ENCODE measurements around the gene GPR153. TPM values are rescaled to one million over a fixed set of nuclear protein-coding genes. Genes with fewer than 3 reads are reported as not detected.
"Not testable (repeated sequence)": the region's sequence is repeated elsewhere in the genome, so short reads cannot be mapped to it uniquely, and the experiment has no call there.

GPR153 gene
- 11.8 and 12.6 TPM in 2 replicates for total RNA-seq (2014; rRNA removed; shearing (Covaris generic))

DNA sequence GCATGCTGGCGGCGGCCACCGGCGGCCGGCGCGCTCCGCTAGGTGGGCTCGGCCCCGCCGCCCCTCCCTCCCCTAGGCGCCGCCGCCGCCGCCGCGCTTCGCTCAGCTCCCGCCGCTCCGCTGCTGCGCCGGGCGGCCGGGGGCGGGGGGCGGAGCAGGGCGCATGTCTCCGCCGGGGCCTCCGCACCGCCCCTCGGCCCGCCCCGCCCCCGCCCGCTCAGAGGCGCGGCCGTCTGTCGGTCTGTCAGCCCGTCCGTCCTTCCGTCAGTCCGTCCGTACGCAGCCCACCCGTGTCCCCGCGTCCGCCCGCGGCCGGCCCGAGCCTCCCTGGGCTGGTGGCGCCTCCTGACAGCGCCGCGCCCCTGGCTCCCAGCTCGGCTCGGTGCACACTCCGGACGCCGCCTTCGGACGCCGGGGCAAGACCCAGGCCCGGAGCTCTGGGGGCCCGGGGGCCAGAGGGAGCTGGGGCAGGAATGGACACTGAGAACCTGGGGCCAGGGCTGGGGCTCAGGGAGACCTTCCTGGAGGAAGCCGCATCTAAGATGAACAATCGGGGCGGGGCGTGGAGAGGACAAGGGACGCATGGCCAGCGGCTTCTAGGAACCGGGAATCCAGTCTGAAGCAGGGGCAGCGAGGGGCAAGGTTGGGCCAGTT is at the start of gene GPR153:
TSS of gene GPR153 (minus strand) at position 138 of the 654 bp plus-strand sequence. CDS start 6,193 bp downstream, outside the sequence.
- DNase-seq (ENCODE audit: low read depth) = peak; percentile 55

DNA sequence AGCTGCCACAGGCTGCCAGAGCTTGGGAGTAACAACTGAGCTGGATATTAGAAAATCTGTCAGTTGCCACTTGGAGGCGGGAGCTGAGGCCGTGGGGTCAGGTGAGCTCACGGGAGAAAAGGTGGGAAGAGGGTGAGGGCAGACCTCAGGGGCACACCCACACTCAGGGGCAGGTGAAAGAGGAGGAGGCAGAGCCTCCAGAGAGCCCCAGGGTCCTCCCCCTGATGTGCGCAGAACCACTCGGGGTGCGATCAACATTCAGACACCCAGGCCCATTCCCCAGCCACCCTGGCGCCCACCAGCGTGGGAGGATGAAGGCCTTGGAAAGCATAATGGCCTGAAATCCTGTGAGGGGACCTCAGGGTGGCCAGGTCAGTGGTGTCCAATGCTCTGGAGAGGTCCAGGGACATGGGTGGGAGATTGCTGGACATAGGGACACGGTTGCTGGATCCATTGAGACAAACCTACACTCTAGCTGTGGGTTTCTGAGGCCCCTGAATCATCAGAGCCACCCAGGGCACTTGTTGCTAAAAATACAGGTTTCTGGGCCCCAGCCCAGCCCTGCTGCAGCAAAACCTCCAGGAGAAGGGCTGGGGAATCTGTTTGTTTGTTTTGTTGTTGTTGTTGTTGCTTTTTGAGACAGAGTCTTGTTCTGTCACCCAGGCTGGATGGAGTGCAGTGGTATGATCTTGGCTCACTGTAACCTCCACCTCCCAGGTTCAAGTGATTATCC is 49.4 kb upstream of the GPR153 start:
- DNase-seq (ENCODE audit: low read depth) = no peak

DNA sequence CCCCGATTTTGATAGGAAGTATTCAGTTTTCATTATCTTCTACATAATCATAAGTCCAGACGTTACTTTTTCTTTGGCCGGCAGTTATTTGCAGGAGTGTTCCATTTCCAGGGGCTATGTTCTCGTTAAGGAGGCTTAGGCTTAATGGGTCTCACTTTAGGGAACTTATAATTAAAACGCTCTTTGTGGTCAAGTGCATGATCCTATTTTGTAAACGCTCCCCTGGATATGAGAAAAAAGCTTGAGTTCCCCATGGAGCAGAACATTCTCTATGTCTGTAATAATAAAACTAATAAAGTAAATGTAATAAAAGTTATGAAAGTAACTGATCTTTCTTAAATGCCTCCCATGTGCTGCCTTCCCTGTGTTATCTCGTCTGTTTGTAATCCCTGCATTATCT is 48.7 kb upstream of the GPR153 start:
- DNase-seq (ENCODE audit: low read depth) = no peak

DNA sequence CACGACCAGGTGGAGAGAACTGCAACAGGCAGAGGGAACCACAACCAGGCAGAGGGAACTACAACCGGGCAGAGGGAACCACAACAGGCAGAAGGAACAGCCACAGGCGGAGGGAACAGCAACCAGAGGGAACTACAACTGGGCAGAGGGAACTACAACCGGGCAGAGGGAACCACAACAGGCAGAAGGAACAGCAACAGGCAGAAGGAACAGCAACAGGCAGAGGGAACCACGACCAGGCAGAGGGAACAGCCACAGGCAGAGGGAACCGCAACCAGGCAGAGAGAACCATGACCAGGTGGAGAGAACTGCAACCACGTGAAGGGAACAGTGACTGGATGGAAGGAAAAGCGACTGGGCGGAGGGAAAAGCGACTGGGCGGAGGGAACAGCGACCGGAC is 47.6 kb upstream of the GPR153 start:
- DNase-seq (ENCODE audit: low read depth) = no peak

DNA sequence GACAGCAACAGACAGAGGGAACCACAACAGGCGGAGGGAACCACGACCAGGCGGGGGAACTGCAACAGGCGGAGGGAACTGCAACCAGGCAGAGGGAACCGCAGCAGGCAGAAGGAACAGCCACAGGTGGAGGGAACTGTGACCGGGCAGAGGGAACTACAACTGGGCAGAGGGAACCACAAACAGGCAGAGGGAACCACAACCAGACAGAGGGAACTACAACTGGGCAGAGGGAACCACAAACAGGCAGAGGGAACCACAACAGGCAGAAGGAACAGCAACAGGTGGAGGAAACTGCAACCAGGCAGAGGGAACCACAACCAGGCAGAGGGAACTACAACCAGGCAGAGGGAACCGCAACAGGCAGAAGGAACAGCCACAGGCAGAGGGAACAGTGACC is 46.8 kb upstream of the GPR153 start:
- DNase-seq (ENCODE audit: low read depth) = not testable (repeated sequence)

DNA sequence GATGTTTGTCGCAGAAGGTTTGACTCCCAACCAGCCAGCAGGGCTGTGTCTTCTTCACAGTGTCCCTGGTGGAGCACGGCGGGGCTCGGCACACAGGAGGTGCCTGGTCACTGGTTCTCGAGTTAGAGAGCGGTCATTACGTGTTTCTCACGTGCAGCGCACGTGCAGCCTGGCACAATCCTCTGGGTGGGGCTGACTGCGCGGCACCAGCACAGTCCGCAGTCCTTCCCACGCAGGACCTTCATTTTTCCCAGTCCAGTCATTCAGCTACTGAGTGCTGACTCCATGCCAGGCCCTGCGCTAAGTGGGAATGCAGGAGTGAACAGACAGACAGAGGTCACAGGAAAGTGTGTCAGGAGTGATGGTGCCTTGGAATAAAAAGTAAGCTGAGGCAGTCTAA is 46.2 kb upstream of the GPR153 start:
- DNase-seq (ENCODE audit: low read depth) = no peak

DNA sequence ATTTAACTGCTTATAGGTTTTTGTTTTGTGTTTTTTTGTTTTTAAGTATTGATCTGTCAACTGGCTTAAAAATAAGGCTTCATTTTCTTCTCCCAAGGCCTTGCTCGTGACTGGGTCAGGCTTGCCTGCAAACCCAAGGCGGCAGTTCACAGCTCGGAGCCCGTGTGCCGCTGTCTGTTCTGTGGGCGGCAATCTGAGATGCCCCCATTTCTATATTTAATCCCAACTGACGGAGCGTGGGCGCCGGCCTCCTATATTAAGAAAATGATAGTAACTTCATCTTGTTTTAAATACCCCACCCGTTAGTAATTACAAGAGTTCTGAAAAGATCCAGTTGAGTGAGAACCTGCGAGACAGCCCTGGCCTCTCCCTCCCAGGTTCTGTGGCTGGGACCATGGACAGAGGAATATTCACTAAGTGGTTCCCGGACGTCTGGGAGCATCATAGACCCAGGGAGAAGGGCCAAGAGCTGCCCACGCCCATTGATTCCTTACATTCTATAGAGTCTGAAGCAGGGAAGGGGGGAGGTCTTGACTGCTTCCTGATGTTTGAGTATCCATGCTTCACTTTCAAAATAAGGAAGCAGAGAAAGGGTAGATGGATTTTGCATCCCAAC is 42.6 kb upstream of the GPR153 start:
- DNase-seq (ENCODE audit: low read depth) = no peak

DNA sequence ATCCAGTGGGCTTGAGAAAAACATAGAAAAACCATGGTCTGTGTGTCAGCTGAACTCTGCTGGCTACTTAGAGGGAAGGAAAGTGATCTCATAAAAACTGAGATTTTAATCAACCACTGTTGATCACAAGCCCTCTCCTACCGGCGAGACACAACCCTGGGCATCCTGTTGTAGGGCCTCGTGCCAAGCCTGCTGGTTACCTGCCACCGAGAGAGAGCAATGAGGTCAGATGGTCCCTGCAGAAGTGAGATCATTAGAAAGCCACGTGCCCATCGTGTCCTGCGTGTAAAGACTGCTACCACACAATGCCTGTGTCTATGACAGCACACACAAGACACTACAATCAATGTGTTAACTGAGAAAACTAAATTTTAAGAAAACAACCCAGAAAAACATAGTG is 41.7 kb upstream of the GPR153 start:
- DNase-seq (ENCODE audit: low read depth) = peak; percentile 12

DNA sequence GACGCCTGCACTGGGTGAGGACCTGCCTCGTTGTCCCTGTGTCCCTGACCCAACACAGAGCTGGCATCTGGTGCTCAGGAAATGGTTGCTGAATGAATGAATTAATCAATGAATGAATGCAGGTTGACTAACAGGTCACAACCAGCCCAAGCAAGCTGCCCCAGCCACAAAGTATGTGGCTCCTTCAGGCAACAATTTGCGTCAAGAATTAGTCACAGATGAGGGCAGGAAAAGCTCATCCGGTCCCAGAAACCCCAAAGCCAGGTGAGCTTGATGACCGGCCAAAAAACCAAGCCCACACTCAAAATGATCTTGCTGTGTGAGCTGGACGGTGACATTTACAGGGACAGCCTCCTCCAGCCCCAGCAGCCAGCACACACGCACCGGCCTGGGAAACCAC is 40.6 kb upstream of the GPR153 start:
- peak; percentile 93 for DNase-seq (ENCODE audit: low read depth)

DNA sequence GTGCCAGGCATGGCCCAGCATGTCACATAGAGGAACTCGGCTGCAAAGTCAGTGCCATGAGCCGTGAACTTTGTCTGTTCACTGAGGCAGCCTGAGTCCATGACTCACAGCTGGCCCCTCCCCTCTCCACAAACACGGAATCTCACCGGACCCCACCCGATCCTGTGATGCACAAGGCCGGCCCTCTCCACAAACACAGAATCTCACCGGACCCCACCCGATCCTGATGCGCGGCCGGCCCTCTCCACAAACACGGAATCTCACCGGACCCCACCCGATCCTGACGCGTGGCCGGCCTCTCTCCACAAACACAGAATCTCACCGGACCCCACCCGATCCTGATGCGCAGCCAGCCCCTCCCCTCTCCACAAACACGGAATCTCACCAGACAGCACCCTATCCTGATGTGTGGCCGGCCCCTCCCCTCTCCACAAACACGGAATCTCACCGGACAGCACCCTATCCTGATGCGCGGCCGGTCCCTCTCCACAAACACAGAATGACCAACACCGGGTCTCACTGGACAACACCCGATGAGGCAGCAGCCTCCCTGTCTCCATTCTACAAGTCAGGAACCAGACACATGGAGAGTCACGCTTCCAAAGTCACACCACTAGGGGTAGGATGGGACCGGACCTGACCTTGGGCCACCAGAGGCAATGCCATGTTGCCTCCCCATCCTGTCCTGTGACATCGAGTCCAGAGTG is 39.6 kb upstream of the GPR153 start:
- DNase-seq (ENCODE audit: low read depth) = peak; percentile 27

DNA sequence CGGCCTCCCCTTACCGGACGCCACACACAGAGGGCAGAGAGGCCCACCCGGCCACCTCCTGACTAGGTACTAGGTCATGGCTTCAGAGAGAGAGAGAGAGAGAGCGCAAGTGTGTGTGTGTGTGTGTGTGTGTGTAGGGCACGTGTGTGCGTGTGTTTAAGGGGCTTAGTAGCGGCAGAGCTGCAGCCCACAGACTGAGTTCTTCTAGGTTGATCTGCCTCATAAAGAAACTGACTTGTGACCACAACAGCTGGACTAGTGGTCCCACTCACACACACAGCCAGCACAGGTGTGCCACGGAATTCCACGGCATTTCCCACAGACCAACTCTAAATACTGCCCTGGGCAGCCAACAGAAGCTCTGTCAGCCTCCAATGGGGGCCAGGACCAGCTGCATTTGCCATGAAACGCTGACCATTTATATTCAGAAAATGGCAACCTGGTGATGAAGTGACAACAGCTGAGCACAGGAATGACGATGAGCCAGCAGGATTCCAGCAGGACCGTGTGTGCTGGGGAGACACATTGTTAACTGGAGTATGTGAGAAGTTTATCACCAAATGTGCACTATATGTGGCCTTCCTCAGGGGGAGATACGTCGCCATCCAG is 38.8 kb upstream of the GPR153 start:
- DNase-seq (ENCODE audit: low read depth) = no peak

DNA sequence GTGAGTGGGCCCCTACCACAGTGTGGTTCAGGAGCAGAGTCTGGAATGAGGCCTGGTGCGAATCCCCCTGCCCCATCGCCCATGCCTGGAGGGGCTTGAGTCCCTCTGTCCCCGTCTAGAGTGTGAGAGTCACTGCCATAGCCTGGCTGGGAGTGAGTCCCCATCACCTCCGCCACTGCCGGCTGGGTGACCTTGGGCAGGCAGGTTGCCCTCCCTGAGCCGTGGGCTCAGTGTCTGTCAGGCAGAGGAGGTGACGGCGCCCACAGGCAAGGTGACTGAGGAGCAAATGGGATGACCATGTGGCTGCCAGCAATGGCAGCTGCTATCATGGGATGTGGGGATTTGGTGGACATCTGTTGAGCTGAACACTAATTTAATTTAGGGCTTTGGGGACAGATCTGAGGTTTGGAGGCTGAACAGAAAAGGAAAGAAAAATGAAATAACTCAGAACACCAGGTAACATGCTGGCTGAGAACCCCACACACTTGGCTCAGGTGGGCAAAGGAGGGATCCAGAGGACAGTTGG is 38.1 kb upstream of the GPR153 start:
- no peak for DNase-seq (ENCODE audit: low read depth)

DNA sequence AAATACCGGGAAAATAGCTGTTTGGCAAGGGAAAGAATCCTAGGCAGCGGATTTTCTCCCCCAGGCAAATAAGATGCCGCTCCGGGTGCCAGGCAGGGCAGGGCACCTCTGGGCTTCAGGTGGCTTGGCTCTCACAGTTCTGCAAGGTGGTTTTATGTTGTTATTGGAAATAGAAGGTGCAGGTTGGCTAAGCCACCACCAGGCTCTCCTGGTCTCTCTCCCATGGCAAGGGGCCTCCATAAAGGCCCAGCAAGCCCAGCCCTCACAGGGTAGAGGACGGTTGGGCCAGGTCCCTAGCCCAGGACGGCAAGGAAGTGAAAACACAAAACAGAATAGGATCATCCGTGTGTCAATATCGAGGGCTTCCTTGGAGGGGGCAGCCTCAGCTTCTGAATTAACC is 37.6 kb upstream of the GPR153 start:
- DNase-seq (ENCODE audit: low read depth) = no peak

DNA sequence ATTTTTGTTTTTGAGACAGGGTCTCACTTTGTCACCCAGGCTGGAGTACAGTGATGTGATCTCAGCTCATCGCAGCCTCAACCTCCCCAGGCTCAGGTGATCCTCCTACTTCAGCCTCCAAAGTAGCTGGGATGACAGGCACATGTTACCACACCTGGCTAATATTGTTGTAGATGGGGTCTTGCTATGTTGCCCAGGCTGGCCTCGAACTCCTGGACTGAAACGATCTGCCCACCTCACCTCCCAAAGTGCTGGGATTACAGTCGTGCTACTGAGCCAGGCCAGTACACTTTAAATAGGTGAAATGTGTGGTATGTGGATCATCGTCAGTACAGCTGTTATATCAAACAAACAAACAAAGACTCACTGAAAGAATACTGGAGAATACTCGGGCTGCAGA is 35.0 kb upstream of the GPR153 start:
- no peak for DNase-seq (ENCODE audit: low read depth)

DNA sequence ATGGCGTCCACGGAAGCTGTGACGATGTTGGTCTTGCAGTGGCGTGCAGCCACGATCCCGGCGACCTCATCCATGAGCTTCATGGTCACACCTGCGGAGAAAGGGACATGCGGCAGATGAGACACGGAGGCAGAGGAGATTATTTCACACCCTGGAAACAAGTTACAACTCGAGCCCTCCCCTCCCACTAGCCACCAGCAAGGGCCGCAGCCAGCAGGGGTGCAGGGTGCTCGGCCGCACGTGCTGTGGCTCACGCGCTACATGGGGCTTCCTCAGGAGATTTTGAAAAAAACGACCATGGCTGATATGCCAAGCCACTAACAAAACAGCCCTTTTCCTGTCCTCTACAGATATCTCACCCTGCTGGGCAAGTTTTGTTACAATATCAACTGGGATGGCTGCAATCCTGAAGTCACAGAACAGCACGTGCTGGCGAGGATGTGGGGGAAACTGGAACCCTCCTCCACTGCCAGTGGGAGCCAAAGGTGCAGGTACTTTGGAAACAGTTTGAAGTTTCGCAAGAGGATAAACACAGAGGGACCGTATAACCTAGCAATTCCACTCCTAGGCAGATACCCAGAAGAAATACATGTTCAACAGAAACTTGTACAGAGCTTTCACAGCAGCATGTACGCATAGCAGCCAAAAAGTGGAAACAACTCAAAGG is 34.1 kb upstream of the GPR153 start:
- no peak for DNase-seq (ENCODE audit: low read depth)

DNA sequence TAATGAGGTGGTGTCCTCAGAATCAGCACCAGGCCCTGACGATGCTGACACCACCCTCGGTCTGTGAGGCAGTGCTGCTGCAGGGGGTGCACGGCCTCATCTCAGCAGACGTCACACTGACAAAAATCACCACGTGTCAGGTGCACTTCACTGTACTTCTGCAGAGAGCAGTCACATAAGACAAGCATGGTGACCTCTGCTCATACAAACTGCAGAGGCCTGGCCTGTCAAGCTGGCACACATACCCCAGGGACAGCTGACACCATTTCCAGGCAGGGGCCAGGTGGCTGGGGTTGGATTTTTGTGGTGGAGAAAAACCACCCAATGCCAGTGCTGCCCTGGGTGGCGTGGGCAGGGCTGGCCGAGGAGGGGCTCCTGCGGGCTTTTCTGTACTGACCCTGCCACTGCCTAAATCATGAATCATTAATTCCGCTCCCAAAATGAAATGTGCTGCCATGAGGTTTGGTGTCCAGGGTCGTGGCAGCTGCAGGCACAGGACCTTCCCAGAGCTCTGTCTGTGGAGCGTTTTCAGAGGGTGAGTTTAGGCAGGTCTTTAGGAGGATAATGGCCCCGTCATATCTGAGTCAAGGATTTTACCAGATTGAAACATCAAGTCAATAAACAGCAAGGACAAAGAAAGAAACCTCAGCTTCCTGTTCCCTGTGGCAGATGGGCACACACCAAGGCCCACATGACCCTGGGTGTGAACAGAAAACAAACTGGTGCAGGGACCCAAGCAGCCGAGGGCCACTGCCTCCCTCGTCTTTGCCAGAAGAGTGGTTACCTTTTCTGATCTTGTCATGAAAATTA is 33.4 kb upstream of the GPR153 start:
- peak; percentile 48 for DNase-seq (ENCODE audit: low read depth)

DNA sequence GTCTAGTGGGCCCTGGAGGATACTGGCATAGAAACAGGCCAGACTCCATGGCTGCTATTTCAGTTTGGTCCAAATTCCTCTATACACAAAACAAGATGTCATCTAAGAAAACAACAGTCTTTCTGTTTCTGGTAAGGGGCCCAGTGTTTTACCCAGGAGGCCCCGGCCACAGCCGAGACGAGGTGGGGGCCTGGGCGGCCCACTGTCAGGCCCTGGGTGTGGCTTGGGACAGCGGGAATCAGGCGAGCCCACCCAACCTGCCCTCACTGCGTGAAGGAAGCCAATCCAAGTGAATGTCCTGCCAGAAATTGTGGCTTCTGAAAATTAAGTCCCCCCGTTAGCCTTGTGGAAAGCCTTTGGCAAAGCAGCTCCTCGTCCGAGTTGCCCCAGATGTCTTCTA is 31.2 kb upstream of the GPR153 start:
- DNase-seq (ENCODE audit: low read depth) = no peak

DNA sequence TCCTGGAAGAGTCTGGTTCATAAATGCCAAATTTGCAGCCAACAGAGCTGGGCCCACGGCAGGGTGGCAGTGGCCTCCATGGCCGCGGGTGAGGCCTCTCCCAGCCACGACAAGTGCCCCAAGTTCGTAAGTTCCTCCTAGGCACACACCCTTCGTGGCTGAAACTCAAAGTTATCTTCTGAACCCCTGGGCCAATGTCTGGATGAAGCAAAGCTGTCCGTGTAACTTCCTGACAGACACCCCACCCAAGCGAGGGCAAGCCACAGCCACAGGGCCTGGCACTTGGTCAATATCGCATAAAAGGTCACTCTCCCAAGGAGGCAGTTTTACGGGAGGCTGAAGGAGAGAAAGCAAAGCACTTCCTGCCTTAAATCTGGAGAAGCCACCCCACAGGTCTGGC is 27.8 kb upstream of the GPR153 start:
- DNase-seq (ENCODE audit: low read depth) = no peak

DNA sequence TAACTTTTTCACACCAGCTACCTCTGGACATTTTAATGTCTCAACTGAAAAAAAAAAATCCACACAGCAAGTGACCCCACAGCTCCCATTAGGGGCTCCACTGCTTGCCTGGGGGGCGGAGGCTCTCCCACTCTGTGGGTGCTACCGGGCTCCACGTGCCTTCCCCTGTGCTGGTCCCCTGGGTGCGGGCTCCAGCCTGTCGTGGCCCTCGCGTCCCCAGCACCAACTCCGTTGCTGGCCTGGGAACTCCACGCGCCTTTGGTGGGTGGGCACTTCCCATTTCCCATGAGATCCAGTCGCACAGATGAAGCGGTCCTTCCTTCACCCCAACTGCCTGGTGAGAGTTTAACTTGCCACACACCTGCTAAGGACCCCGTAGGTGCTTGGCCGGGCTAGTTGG is 27.1 kb upstream of the GPR153 start:
- DNase-seq (ENCODE audit: low read depth) = no peak

DNA sequence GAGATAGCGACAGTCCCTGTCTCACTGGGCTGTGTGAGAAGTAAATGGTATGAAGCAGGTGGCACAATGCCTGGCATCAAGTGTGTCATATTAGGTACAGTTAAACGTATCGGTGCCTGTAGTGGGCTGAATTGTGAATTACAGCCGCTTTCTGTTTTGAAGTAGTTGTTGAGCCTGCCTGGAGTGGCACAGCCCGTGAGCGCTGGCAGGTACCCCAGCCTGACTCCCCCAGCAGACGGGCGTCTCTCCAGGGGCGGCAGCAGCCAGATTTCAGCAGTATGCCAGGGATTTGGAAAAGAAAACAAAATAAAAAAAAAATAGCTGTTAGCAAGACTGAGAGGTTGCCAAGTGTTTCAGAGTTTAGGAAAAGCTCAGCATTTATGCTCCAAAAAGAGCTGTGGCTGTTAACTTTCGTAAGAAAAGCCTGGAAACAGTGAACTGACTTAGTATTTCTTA is 26.6 kb upstream of the GPR153 start:
- no peak for DNase-seq (ENCODE audit: low read depth)

Data from RPMI7951 (cell line).